H1 (cell line): ENCODE results near the gene CHMP4B. TPM values are rescaled to one million over a fixed set of nuclear protein-coding genes. Genes with fewer than 3 reads are reported as not detected.

Experiments used
- CTBP2 ChIP-seq: IDR thresholded peaks from 2 replicates; pipeline ENCODE4 v1.7.0; 2011; ENCODE audit warnings: borderline replicate concordance, mild to moderate bottlenecking, moderate library complexity, mixed read lengths, low read length; ENCODE audit not compliant: insufficient read depth, insufficient read length
- PHF8 ChIP-seq: fragments of 200-600 bp; sonication (generic); conservative IDR thresholded peaks from 2 replicates; pipeline ENCODE4 v1.7.1; 2012; ENCODE audit warnings: low read depth, mild to moderate bottlenecking, inconsistent platforms, low read length, moderate library complexity
- SIN3A ChIP-seq, 2 experiments: IDR thresholded peaks in 1 of 2; conservative IDR thresholded peaks in 1 of 2; 2 replicates each; pipeline ENCODE4 v1.6.1; 2011 to 2012; ENCODE audit warnings: low read length in 2 of 2, improper control_type of control experiment in 1 of 2, low read depth in 1 of 2, mild to moderate bottlenecking in 1 of 2
- polyA plus RNA-seq, 7 experiments: library from polyadenylated mRNA; depleted of rRNA in 3 of 7; stranded (reverse) in 5 of 7; unstranded in 2 of 7; fragments of >200 nt in 5 of 7; fragments of 200-250 nt in 2 of 7; gene quantifications; 1 replicate in 5 of 7; 2 replicates in 1 of 7; 4 replicates in 1 of 7; pipeline versions ENCODE4 v1.2.1 to v1.2.3, GENCODE V29; 2011 to 2013; ENCODE audit warnings: missing spikeins in 2 of 7, mixed read lengths in 2 of 7
- total RNA-seq: library from RNA; stranded (reverse); fragmentation: NEBNext Ultra II Directional; extraction: Animal tissue kit (Norgen Biotek cat#: 25700); gene quantifications from 2 replicates; pipeline ENCODE4 v1.2.1, GENCODE V29; 2021

CHMP4B gene
- total and polyA plus RNA-seq, 2 of the 8 experiments (the other 6 are each of a cell fraction or from before 2014, with no cell fraction given) = 38.6 to 66.3 TPM

DNA sequence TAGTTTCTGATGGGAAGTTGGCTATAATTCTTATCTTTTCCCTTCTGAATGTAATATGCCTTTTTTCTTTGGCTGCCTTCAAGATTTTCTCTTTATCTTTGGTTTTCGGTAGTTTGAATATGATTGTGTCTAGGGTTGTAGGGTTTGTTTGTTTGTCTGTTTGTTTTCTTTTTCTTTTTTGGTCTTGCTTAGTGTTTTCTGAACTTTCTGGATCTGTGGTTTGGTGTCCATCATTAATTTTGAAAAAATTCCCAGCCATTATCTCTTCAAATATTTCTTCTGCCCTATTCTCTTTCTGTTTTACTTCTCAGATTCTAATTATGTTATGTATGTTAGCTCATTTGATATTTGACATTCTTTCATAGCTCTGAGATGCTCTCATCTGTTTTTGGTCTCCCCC is 79.4 kb downstream of the CHMP4B start (continued):
- TF ChIP-seq SIN3A (conservative IDR thresholded peaks at IDR 0.05 in 1 of 2, IDR thresholded peaks at IDR 0.05 in 1 of 2; ENCODE audit: low read depth in 1 of 2, low read length in 2 of 2) (no peak), CTBP2 (no peak), PHF8 (no peak)
